SK-N-MC (cell line): ENCODE data around the gene CD53.

Source experiments
- EZH2 ChIP-seq: fragments of 200-600 bp; sonication (generic); IDR thresholded peaks from one replicate; pipeline ENCODE4 v1.6.1; 2017; ENCODE audit warnings: antibody characterized with exemption
- POLR2AphosphoS5 ChIP-seq: IDR thresholded peaks from 2 replicates; pipeline ENCODE4 v1.6.1; 2012; ENCODE audit warnings: mild to moderate bottlenecking, low read depth, low read length, borderline replicate concordance

DNA sequence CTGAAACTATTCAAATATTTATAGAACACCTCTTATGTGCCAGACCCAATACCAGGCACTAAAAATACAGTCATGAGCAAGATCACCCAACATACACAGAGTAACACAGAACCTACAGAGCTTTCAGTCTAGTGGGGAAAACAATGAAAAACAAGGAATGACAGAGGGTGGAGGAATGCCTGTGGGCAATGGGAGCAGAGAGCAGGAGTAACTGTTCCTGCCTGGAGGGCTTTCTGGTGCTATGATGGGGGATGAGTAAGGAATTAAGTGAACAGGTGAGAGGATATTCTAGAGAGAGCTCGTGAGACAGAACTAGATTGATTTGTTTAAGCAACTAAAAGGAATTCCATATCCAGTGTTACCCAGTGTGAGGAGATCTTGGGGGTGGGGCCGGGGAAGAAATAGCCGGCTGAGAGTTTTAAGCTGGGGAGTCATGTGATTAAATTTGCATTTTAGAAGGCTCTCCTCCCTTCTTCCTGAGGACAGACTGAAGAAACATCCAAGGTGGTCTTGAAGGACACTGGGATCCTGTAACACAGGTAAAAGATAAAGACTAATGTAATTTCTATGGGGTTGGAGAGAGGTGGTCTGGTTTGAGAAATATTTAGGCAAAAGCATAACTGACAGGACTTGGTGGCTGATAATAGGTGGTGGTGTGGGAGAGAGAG is 2.1 kb upstream of the CD53 start:
- TF ChIP-seq EZH2 (no peak), POLR2AphosphoS5 (no peak)
